Measurements from ENCODE around the gene THRSP.

Gene THRSP

GRCh38 chr11:78100676-78101472 lies 37.2 kb downstream of the THRSP start:
- no peak for DNase-seq

GRCh38 chr11:78109081-78110015 lies 45.7 kb downstream of the THRSP start:
- DNase-seq, result no peak

- DNase-seq, result no peak
Observed at GRCh38 chr11:78110351-78110750, 46.7 kb downstream of the THRSP start.

GRCh38 chr11:78110830-78111229 lies 47.2 kb downstream of the THRSP start:
- no peak for DNase-seq

- DNase-seq, result no peak
Observed at GRCh38 chr11:78111298-78111697, 47.6 kb downstream of the THRSP start.

GRCh38 chr11:78112582-78113275 lies 49.1 kb downstream of the THRSP start:
- DNase-seq, result no peak

Measured in central memory CD4-positive, alpha-beta T cell (primary cell).